A549 (cell line): ENCODE results near the gene AKIRIN2. TPM values are rescaled to one million over a fixed set of nuclear protein-coding genes. Genes with fewer than 3 reads are reported as not detected.
A peak's percentile ranks its signal among the peaks of the same experiment; 100 is the strongest.

Experiments
- ATAC-seq, 2 experiments: fragments of 200-7000 bp in 1 of 2; fragments of >200 bp in 1 of 2; cut with Nextera tagmentation in 1 of 2; cut with Tn5 transposase in 1 of 2; 3 replicates each; pipeline versions ENCODE4 v1.8.0 to v1.9.1; 2018 to 2020; ENCODE audit warnings: mild to moderate bottlenecking in 1 of 2, moderate library complexity in 1 of 2
- CTCF ChIA-PET: fragments of 300-600 bp; sonication (Branson Sonifier 250); formaldehyde crosslinking; extraction: SDS; loops from one replicate; lab custom pipeline; 2021; ENCODE audit warnings: antibody characterized with exemption, inconsistent platforms; lab: Yijun Ruan, JAX
- POLR2A ChIA-PET: fragments of 350-600 bp; formaldehyde crosslinking; extraction: SDS; loops from one replicate; lab custom pipeline; 2021; ENCODE audit warnings: antibody characterized with exemption, inconsistent platforms; lab: Yijun Ruan, JAX
- DNase-seq, 2 experiments: peaks; one replicate each; pipeline versions ENCODE4 v3.0.0 to v3.0.0-alpha.2; 2011 to 2016; ENCODE audit warnings: low read depth in 1 of 2, low spot score in 1 of 2
- FAIRE-seq: peaks from 2 replicates; lab custom pipeline; 2011; peaks lifted over from hg19 to GRCh38; lab: Jason Lieb, UNC
- H3K27ac ChIP-seq, 2 experiments: fragments of >200 bp; sonication (Bioruptor Twin); formaldehyde crosslinking; 3 replicates each; pipeline ENCODE4 v1.5.1; 2016 to 2017
- H3K4me1 ChIP-seq: fragments of >200 bp; sonication (Bioruptor Twin); formaldehyde crosslinking; 3 replicates; pipeline ENCODE4 v1.6.1; 2016
- H3K4me2 ChIP-seq: fragments of >200 bp; sonication (Bioruptor Twin); formaldehyde crosslinking; 3 replicates; pipeline ENCODE4 v1.6.1; 2016
- H3K4me3 ChIP-seq: fragments of >200 bp; sonication (Bioruptor Twin); formaldehyde crosslinking; 3 replicates; pipeline ENCODE4 v1.5.1; 2016
- H3K9me3 ChIP-seq: fragments of >200 bp; sonication (Bioruptor Twin); formaldehyde crosslinking; 3 replicates; pipeline ENCODE4 v1.6.1; 2016
- BCL3 ChIP-seq: fragments of >200 bp; sonication (Bioruptor Twin); formaldehyde crosslinking; IDR thresholded peaks from 3 replicates; pipeline ENCODE4 v1.6.1; 2016
- CEBPB ChIP-seq, 2 experiments: fragments of >200 bp in 1 of 2; sonication (Bioruptor Twin) in 1 of 2; formaldehyde crosslinking in 1 of 2; IDR thresholded peaks; 2 replicates each; pipeline ENCODE4 v1.6.1; 2012 to 2016
- EHF ChIP-seq: fragments of 250-450 bp; sonication (Bioruptor Pico); IDR thresholded peaks from 2 replicates; pipeline ENCODE4 v1.5.0; 2020; ENCODE audit warnings: mild to moderate bottlenecking
- EHMT2 ChIP-seq: fragments of 200-600 bp; sonication (generic); IDR thresholded peaks from 2 replicates; pipeline ENCODE4 v1.6.1; 2016; ENCODE audit warnings: antibody characterized with exemption, low read depth, mild to moderate bottlenecking, moderate library complexity
- EP300 ChIP-seq, 2 experiments: fragments of >200 bp; sonication (Bioruptor Twin); formaldehyde crosslinking; IDR thresholded peaks; 2 replicates in 1 of 2; 3 replicates in 1 of 2; pipeline ENCODE4 v1.6.1; 2016 to 2017
- FOSL2 ChIP-seq, 2 experiments: fragments of 450-650 bp in 1 of 2; fragments of >200 bp in 1 of 2; sonication (Bioruptor Twin) in 1 of 2; formaldehyde crosslinking; IDR thresholded peaks; 2 replicates each; pipeline versions ENCODE4 v1.5.0 to v1.6.1; 2016 to 2020; ENCODE audit warnings: mild to moderate bottlenecking in 1 of 2, moderate library complexity in 1 of 2
- HOXB5 ChIP-seq: fragments of 250-450 bp; sonication (Bioruptor Pico); IDR thresholded peaks from 2 replicates; pipeline ENCODE4 v1.5.0; 2020; ENCODE audit warnings: mild to moderate bottlenecking, moderate library complexity
- JUN ChIP-seq, 2 experiments: fragments of >200 bp; sonication (Bioruptor Twin); formaldehyde crosslinking; IDR thresholded peaks; 2 replicates in 1 of 2; 3 replicates in 1 of 2; pipeline ENCODE4 v1.6.1; 2016 to 2017
- JUNB ChIP-seq: fragments of >200 bp; sonication (Bioruptor Twin); formaldehyde crosslinking; IDR thresholded peaks from 2 replicates; pipeline ENCODE4 v1.6.1; 2016
- KDM5A ChIP-seq: fragments of 200-600 bp; sonication (generic); IDR thresholded peaks from 2 replicates; pipeline ENCODE4 v1.6.1; 2016; ENCODE audit warnings: antibody characterized with exemption, mild to moderate bottlenecking
- NPAS2 ChIP-seq: fragments of 250-450 bp; sonication (Bioruptor Pico); IDR thresholded peaks from 2 replicates; pipeline ENCODE4 v1.8.0; 2022; ENCODE audit warnings: mild to moderate bottlenecking, moderate library complexity, borderline replicate concordance
- NR3C1 ChIP-seq: fragments of >200 bp; sonication (Bioruptor Twin); formaldehyde crosslinking; IDR thresholded peaks from 3 replicates; pipeline ENCODE4 v1.6.1; 2017
- PHF8 ChIP-seq: fragments of 200-600 bp; sonication (generic); IDR thresholded peaks from 2 replicates; pipeline ENCODE4 v1.6.1; 2016; ENCODE audit warnings: low read depth, mild to moderate bottlenecking, antibody characterized with exemption, moderate library complexity, borderline replicate concordance
- POLR2A ChIP-seq: IDR thresholded peaks from 2 replicates; pipeline ENCODE4 v1.6.1; 2012; ENCODE audit warnings: mild to moderate bottlenecking, low read length
- POLR2AphosphoS2 ChIP-seq: conservative IDR thresholded peaks from 2 replicates; pipeline ENCODE4 v1.6.1; 2012; ENCODE audit warnings: low read length, improper control_type of control experiment, inconsistent platforms
- REST ChIP-seq: fragments of 200-600 bp; sonication (generic); IDR thresholded peaks from 2 replicates; pipeline ENCODE4 v1.6.1; 2016; ENCODE audit warnings: antibody characterized with exemption, mild to moderate bottlenecking, moderate library complexity
- ZNF302 ChIP-seq: fragments of 250-450 bp; sonication (Bioruptor Pico); IDR thresholded peaks from 2 replicates; pipeline ENCODE4 v1.9.0; 2021; ENCODE audit warnings: inconsistent platforms, mild to moderate bottlenecking, moderate library complexity
- WGBS: methylation state at CpG from one replicate; pipeline ENCODE4 v1.1.6; 2017; ENCODE audit errors: missing lambda C conversion rate; 5-methylcytosine and 5-hydroxymethylcytosine counted together
- polyA minus RNA-seq: library from RNA; depleted of rRNA, polyadenylated mRNA; stranded (reverse); fragments of >200 nt; gene quantifications from 2 replicates; pipeline ENCODE4 v1.2.3, GENCODE V29; 2011; rRNA and poly(A)+ RNA removed
- polyA plus RNA-seq, 4 experiments: library from polyadenylated mRNA; depleted of rRNA in 3 of 4; stranded (reverse); fragments of >200 nt; fragmentation: RNase III in 1 of 4; extraction: RNeasy Plus Mini Kit Qiagen cat#74134 plus additional on column Dnase treatment in 1 of 4; gene quantifications; 2 replicates in 3 of 4; 3 replicates in 1 of 4; pipeline ENCODE4 v1.2.3, GENCODE V29; 2011 to 2017
- TF ChIP-seq, protein P1 (sequence below): IDR thresholded peaks from 2 replicates; pipeline ENCODE4 v1.6.1; 2012
- TF ChIP-seq, protein P2 (sequence below): IDR thresholded peaks from 2 replicates; pipeline ENCODE4 v1.6.1; 2012
- TF ChIP-seq, protein P3 (sequence below): fragments of 150-350 bp; IDR thresholded peaks from 2 replicates; pipeline ENCODE4 v1.6.1; 2014; ENCODE audit warnings: low read depth, mild to moderate bottlenecking, low read length

Gene AKIRIN2
- polyA plus RNA-seq (2011; rRNA removed) = 23.7 and 28.8 TPM in 2 replicates
- polyA plus RNA-seq (2012; cell fraction: cytosol; rRNA removed) = 28.6 and 32.2 TPM in 2 replicates
- 28.2 and 33.2 TPM in 2 replicates for polyA plus RNA-seq (2012; cell fraction: nucleus; rRNA removed)
- polyA plus RNA-seq (2017; fragmentation: RNase III; extraction: RNeasy Plus Mini Kit Qiagen cat#74134 plus additional on column Dnase treatment) = 39.1 to 41.6 TPM (median 40.1 TPM) in 3 replicates
- polyA minus RNA-seq = 13.6 and 20.5 TPM in 2 replicates

- 3% methylated on average over 20 of the region's 88 CpGs for WGBS
- Histone ChIP-seq H3K9me3 (no peaks in the 10 kb centered on the region), H3K27ac (peak within 1 kb of the TSS; percentile 94 to 100), H3K4me2 (peak within 1 kb of the TSS; percentile 92), H3K4me1 (peaks cover 53% of the 10 kb centered on the region)
- FAIRE-seq (no peak), ATAC-seq (peak; percentile 72 to 85), DNase-seq (peak; percentile 67 to 98)
- TF ChIP-seq KDM5A = no peak
- TF ChIP-seq POLR2A = peak; percentile 78
- TF ChIP-seq EHMT2 = no peak
- no peak for TF ChIP-seq CEBPB (IDR thresholded peaks at IDR 0.05)
- no peak for TF ChIP-seq EP300 (IDR thresholded peaks at IDR 0.05)
- TF ChIP-seq, protein P1, sequence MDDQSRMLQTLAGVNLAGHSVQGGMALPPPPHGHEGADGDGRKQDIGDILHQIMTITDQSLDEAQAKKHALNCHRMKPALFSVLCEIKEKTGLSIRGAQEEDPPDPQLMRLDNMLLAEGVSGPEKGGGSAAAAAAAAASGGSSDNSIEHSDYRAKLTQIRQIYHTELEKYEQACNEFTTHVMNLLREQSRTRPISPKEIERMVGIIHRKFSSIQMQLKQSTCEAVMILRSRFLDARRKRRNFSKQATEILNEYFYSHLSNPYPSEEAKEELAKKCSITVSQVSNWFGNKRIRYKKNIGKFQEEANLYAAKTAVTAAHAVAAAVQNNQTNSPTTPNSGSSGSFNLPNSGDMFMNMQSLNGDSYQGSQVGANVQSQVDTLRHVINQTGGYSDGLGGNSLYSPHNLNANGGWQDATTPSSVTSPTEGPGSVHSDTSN = peak; percentile 52; the same call in 1 of the 2 replicates
- TF ChIP-seq, protein P2, sequence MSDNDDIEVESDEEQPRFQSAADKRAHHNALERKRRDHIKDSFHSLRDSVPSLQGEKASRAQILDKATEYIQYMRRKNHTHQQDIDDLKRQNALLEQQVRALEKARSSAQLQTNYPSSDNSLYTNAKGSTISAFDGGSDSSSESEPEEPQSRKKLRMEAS = peak; percentile 60
- TF ChIP-seq JUNB = no peak
- peak; percentile 55 to 79; a peak in 4 of 5 replicates for TF ChIP-seq JUN (IDR thresholded peaks at IDR 0.05)
- TF ChIP-seq NR3C1 = no peak
- TF ChIP-seq POLR2AphosphoS2 = no peak
- no peak for TF ChIP-seq EHF (CRISPR knock-in tag)
- no peak for TF ChIP-seq FOSL2 (IDR thresholded peaks at IDR 0.05)
- no peak for TF ChIP-seq FOSL2 (CRISPR knock-in tag; IDR thresholded peaks at IDR 0.05)
- peak; percentile 54; the same call in 1 of the 2 replicates for TF ChIP-seq PHF8
- no peak for TF ChIP-seq NPAS2
- TF ChIP-seq, protein P3, sequence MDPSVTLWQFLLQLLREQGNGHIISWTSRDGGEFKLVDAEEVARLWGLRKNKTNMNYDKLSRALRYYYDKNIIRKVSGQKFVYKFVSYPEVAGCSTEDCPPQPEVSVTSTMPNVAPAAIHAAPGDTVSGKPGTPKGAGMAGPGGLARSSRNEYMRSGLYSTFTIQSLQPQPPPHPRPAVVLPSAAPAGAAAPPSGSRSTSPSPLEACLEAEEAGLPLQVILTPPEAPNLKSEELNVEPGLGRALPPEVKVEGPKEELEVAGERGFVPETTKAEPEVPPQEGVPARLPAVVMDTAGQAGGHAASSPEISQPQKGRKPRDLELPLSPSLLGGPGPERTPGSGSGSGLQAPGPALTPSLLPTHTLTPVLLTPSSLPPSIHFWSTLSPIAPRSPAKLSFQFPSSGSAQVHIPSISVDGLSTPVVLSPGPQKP = no peak
- TF ChIP-seq REST = no peak
- TF ChIP-seq HOXB5 (CRISPR knock-in tag) = no peak
- no peak for TF ChIP-seq ZNF302 (CRISPR knock-in tag)
- TF ChIP-seq BCL3 = peak; percentile 71; the same call in 1 of the 3 replicates
- TF ChIP-seq, all 56 proteins: peak for 6
- ChIA-PET POLR2A (interaction anchor here (0.8 to 2.0 kb wide), 8 partner anchors 13 to 112 kb away, joined by 3 to 14 read pairs (median 6); partner anchors contain the start of genes ORC3 and RARS2), CTCF (interaction anchor here (1.8 kb wide), 1 partner anchor 130 kb away, joined by 8 read pairs; no protein-coding TSS in a partner anchor)
- H3K4me3 ChIP-seq = peak within 1 kb of the TSS; percentile 80
Observed at GRCh38 chr6:87701676-87702588, at the start of gene AKIRIN2. TSS of gene AKIRIN2 (minus strand) at chr6:87702233. CDS start at chr6:87701684, 549 bp downstream.
